Measurements from ENCODE around the gene TPRG1L. TPM values are rescaled to one million over a fixed set of nuclear protein-coding genes. Genes with fewer than 3 reads are reported as not detected.

The TPRG1L gene
- total and polyA plus RNA-seq, 2 donors from 2014 or later, result 37.1 to 72.4 TPM

GRCh38 chr1:3627515-3628253, 2.9 kb downstream of the TPRG1L start:
- Histone ChIP-seq H3K27me3 (ENCODE audit: control insufficient read depth, insufficient read depth, low read length) (no peaks in the 10 kb centered on the region), H3K4me3 (ENCODE audit: low read length in 3 of 3) (no peak overlapping the region), H3K27ac (ENCODE audit: low read depth in 2 of 2, low read length in 2 of 2) (no peak overlapping the region), H3K9me3 (ENCODE audit: control insufficient read depth in 2 of 3, insufficient read depth in 1 of 3, low read length in 3 of 3) (no peaks in the 10 kb centered on the region), H3K9ac (ENCODE audit: low read length in 3 of 3) (no peak overlapping the region), H3K4me1 (ENCODE audit: control insufficient read depth in 2 of 3, insufficient read depth in 2 of 3, low read depth in 1 of 3, low read length in 3 of 3) (peaks cover 0 to 17% (median 16%) of the 10 kb centered on the region in 3 donors), H3K36me3 (ENCODE audit: control insufficient read depth in 2 of 3, insufficient read depth in 3 of 3, low read length in 3 of 3) (peaks cover 4 to 29% (median 12%) of the 10 kb centered on the region in 3 donors)
- intact Hi-C loops (cut with DNase I), result no loop called here
- TF ChIP-seq, protein P1, sequence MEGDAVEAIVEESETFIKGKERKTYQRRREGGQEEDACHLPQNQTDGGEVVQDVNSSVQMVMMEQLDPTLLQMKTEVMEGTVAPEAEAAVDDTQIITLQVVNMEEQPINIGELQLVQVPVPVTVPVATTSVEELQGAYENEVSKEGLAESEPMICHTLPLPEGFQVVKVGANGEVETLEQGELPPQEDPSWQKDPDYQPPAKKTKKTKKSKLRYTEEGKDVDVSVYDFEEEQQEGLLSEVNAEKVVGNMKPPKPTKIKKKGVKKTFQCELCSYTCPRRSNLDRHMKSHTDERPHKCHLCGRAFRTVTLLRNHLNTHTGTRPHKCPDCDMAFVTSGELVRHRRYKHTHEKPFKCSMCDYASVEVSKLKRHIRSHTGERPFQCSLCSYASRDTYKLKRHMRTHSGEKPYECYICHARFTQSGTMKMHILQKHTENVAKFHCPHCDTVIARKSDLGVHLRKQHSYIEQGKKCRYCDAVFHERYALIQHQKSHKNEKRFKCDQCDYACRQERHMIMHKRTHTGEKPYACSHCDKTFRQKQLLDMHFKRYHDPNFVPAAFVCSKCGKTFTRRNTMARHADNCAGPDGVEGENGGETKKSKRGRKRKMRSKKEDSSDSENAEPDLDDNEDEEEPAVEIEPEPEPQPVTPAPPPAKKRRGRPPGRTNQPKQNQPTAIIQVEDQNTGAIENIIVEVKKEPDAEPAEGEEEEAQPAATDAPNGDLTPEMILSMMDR (IDR thresholded peaks at IDR 0.05; ENCODE audit: borderline replicate concordance, extremely low read depth, insufficient read depth), result no peak
- DNase-seq, result peak in 1 of 5 donors; percentile 66
- FAIRE-seq, result no peak

GRCh38 chr1:3628445-3628844, 3.6 kb downstream of the TPRG1L start:
- Histone ChIP-seq H3K27ac (ENCODE audit: low read depth in 2 of 2, low read length in 2 of 2) (no peak overlapping the region), H3K9ac (ENCODE audit: low read length in 3 of 3) (no peak overlapping the region), H3K36me3 (ENCODE audit: control insufficient read depth in 2 of 3, insufficient read depth in 3 of 3, low read length in 3 of 3) (peaks cover 4 to 29% (median 12%) of the 10 kb centered on the region in 3 donors), H3K27me3 (ENCODE audit: control insufficient read depth, insufficient read depth, low read length) (no peaks in the 10 kb centered on the region), H3K4me3 (ENCODE audit: low read length in 3 of 3) (no peak overlapping the region), H3K4me1 (ENCODE audit: control insufficient read depth in 2 of 3, insufficient read depth in 2 of 3, low read depth in 1 of 3, low read length in 3 of 3) (peaks cover 0 to 10% (median 9%) of the 10 kb centered on the region in 3 donors), H3K9me3 (ENCODE audit: control insufficient read depth in 2 of 3, insufficient read depth in 1 of 3, low read length in 3 of 3) (no peaks in the 10 kb centered on the region)
- TF ChIP-seq, protein P1 (IDR thresholded peaks at IDR 0.05; ENCODE audit: borderline replicate concordance, extremely low read depth, insufficient read depth), result no peak
- FAIRE-seq, result no peak
- DNase-seq, result peak in 1 of 5 donors; percentile 31
- intact Hi-C loops (cut with DNase I), result no loop called here

DNA sequence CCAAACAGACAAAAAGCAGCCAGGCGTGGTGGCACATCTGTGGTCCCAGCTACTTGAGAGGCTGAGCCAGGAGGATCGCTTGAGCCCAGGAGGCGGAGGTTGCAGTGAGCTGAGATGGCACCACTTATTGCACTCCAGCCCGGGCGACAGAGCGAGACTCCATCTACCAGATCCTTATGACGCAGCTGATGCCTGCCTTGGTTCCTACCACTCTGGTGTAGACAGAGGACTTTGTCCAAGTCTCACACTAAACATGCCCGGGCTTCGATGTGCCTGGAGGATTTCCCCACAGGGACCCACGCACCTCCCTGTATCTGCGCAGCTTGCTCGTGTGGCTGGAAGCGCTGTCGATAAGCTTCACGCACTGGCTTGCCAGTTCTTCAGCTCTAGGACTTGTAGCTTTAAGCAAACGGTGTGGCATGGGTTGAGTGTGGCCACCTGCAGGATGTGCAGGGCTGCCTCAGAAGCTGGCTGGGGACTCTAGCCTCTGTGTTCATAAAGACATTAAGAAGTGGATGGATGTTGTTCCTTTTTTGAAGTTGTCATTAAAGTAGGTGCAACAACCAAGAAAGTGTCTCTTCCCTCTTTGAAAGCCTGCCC, 4.8 kb downstream of the TPRG1L start:
- TF ChIP-seq, protein P1 (IDR thresholded peaks at IDR 0.05; ENCODE audit: borderline replicate concordance, extremely low read depth, insufficient read depth), result no peak
- intact Hi-C loops (cut with DNase I), result no loop called here
- Histone ChIP-seq H3K9me3 (ENCODE audit: control insufficient read depth in 2 of 3, insufficient read depth in 1 of 3, low read length in 3 of 3) (no peaks in the 10 kb centered on the region), H3K27me3 (ENCODE audit: control insufficient read depth, insufficient read depth, low read length) (no peaks in the 10 kb centered on the region), H3K4me1 (ENCODE audit: control insufficient read depth in 2 of 3, insufficient read depth in 2 of 3, low read depth in 1 of 3, low read length in 3 of 3) (peaks cover 0 to 6% (median 3%) of the 10 kb centered on the region in 3 donors), H3K4me3 (ENCODE audit: low read length in 3 of 3) (no peak overlapping the region), H3K9ac (ENCODE audit: low read length in 3 of 3) (no peak overlapping the region), H3K27ac (ENCODE audit: low read depth in 2 of 2, low read length in 2 of 2) (no peak overlapping the region), H3K36me3 (ENCODE audit: control insufficient read depth in 2 of 3, insufficient read depth in 3 of 3, low read length in 3 of 3) (peaks cover 4 to 31% (median 14%) of the 10 kb centered on the region in 3 donors)
- FAIRE-seq (no peak), DNase-seq (peak in 1 of 5 donors; percentile 54)

All from kidney (tissue), 14 donors.